Measurements from ENCODE around the gene CCDC148.
A peak's percentile ranks its signal among the peaks of the same experiment; 100 is the strongest.
"Not testable (repeated sequence)": the region's sequence is repeated elsewhere in the genome, so short reads cannot be mapped to it uniquely, and the experiment has no call there.

The CCDC148 gene

DNA sequence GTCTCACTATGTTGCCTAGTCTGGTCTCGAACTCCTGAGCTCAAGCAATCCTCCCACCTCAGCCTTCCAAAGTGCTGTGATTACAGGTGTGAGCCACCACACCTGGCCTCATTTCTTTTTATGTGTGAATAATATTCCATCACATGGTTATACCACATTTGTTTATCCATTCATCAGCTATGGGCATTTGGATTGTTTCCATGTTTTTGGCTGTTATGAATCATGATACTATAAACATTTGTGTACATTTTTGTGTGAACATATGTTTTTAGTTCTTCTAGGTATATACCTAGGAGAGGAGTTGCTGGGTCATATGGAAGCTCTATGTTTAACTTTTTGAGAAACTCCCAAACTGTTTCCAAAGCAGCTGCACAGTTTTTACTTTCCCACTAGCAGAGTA is 24.6 kb upstream of the CCDC148 start:
- no peak for DNase-seq

DNA sequence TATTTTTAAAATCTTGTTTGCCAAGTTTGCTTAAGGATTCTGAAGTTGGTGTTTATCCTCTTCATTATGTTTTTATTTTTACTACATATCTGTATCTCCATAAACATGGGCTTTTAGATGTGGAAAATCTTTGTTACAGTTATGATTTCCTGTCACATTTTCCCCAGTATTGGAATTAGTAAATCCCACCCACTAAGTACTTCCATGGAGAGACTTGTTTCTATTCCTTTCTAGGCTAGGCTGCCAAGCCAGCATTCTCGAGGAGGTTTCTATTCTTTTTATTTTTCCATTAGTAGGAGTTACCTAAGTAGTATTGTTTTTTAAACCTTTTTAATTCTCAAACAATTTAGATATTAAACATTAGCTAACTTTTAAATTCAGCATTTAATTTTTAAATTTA is 22.3 kb upstream of the CCDC148 start:
- no peak for DNase-seq

DNA sequence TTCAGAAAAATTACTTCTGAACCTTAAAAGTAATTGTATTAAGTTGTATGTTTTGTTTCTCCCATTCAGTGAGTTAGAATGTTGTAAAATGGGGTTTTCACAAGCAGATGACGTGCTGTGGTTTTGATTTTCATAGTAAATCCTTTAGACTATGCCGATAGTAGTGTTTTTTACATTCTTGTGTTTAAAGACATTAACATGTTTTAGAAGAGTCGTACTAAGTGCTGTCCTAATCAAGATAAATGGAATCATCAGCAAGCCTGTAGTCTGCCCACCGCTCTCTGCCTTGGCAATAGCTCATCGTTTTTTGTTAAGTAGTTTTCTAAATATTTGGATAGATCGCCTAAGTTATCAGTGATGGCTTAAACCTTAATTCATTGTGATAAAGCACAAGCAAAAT is 21.7 kb upstream of the CCDC148 start:
- DNase-seq, result no peak

DNA sequence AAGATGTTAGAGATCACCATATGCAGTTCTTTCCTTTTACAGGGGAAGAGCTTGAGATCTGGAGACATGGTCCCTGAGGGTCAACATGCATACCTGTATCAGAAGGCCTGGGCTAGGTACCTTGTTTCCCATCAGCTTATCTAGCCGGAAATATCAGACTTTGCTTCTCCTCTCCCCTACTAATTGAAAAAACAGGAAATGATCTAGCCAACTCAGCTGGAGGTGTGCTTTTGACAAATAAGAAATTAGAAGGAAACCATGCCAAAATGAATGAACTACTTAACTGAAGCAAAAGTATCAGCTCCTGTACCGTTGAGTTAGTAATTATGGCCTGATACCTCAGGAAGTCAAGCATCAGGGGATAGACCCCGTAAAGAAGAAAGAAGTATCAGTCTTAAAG is 20.6 kb upstream of the CCDC148 start:
- no peak for DNase-seq

DNA sequence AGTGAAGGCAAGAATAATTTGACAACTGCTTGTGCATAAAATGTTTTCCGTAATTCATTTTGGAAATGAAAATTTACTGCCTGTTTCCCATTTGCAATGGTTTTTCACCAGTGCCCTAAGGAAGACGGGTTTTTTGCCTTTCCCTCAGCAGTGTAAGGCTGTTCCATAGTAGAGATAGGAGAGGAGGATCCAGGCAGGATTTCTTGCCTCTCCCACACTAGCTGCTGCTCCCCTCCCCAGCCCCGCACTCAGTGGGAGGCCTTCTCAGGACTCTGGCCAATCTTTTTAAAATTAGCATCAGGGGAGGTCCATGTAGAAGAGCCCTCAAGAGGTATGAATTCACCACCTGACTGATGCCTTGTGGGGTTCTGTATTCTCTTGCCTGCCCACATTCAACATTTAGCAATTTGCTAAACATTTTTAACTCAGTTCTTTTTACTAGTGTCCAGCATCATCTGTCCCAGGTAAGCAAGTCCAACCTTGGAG is 18.0 kb upstream of the CCDC148 start:
- DNase-seq, result not testable (repeated sequence)

DNA sequence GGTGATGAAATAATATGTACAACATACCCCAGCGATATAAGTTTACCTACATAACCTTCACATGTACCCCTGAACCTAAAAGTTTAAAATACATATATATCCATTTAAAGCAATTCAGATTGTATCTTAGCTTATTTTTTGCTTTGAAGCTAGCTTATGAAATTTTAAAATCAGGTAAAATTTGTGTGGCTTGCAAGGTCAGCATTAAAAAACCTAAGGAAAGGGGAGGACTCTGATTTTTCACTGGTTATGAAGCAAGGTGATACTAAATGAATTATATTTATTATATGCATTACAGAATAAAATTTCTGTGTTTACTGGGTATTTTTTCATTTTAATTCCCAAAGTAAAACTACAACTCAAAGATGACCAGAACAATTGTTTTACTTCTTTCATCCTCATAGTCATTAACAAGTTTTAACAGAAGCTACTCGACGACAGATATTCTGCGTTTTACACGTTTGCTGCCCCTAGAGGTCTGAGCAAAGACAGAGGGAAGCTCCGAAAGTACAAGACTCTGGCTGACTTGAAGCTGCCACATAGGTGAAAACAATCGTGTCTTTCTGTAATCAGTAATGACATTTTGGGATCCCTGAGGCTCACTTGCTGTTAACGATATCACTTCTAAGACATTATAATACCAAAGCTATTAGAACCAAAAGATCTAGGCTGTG is 17.3 kb upstream of the CCDC148 start:
- DNase-seq, result no peak

DNA sequence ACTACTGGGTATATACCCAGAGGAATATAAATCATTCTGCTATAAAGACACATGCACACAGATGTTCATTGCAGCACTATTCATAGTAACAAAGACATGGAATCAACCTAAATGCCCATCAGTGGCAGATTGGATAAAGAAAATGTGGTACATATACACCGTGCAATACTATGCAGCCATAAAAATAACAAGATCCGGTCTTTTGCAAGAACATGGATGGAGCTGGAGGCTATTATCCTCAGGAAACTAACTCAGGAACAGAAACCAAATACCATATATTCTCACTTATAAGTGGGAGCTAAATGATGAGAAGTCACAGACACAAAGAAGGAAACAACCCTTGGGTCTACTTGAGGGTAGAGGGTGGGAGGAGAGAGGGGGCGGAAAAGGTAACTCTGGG is 16.7 kb upstream of the CCDC148 start:
- DNase-seq, result not testable (repeated sequence)

DNA sequence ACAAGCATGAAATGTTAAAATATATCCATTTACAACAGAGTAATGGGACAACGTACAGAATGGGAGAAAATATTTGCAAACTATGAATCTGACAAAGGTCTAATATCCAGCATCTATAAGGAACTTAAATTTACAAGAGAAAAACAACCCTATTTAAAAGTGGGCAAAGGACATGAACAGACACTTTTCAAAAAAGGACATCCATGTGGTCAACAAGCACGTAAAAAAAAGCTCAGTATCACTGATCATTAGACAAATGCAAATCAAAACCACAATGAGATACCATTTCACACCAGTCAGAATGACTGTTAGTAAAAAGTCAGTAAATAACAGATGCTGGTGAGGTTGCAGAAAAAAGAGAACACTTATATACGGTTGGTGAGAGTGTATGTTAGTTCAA is 16.3 kb upstream of the CCDC148 start:
- not testable (repeated sequence) for DNase-seq

DNA sequence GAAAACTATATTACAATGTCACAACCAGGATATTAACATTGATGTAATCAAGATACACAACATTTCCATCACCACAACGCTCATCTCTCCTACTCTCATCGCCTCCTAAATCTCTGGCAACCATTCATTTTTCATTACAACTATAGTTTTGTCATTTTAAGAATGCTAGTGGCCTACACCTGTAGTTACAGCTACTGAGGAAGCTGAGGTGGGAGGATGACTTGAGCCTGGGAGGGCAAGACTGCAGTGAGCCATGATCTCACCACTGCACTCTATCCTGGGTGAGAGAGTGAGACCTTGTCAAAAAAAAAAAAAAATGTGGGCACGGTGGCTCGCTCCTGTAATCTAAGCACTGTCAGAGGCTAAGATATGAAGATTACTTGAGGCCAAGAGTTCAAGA is 10.7 kb upstream of the CCDC148 start:
- no peak for DNase-seq

DNA sequence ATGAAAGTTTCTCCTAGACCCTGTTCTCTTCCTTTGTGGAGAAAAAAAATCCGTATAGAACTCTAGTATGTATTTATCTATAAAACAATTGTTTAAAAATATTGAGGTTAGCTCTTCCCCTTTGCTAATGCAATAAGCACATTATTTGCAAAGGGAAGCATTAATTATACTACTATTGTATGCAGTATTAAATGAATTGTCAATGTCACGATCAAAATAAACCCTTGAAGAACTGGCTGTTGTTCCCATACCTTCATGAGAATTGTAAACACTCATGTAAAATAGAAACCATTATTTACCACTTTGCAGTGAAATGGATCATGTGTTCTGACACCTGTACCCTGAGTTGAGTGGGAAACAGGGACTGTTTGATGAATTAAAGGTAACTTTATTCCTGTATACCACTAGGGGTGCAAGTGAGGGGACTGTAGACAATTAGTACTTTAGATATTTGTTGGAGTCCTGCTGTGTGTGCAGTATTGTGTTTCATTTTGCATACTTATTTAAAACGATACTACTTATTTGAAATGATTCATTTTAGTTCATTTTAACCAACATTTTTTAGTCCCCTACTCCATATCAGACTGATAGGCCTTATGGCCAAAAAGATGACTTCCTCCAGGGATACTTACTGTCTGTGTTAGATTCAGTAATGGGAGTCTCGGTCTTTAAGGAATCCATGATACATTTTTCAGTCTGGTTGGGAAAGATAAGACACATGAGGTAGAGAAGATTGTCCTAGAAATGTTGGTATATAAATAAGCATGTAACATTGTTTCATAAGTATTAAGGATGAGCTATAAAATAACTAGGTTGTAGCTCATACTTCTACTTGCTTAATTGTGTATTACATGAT is 8.1 kb upstream of the CCDC148 start:
- DNase-seq, result no peak

DNA sequence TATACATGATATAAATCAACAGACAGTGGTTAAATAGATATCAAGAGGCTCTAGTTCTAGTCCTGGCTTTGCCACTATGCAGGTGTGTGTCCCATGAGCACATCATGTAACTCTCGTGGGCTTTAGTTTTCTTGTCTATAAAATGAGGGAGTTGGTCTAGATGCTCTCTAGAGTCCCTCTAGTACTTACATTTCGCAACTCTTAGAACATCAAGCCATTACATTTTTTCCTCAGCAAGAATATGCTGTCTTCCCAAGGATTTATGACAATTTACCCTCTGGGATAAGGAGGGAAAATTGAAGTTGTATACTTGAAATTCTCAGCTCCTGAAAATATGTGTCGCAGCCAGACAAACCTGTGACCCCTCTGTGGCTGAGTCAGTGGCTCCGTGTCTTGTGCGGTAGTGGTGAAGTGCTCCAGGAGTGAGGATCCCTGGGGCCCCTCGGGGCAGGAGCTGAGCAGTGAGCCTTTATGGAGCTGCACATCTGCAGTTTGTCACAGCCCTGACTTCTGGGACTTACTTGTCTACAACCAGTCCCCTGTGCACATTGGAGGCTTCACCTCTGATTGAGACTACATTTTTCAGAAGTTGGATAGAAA is 7.0 kb upstream of the CCDC148 start:
- no peak for DNase-seq

DNA sequence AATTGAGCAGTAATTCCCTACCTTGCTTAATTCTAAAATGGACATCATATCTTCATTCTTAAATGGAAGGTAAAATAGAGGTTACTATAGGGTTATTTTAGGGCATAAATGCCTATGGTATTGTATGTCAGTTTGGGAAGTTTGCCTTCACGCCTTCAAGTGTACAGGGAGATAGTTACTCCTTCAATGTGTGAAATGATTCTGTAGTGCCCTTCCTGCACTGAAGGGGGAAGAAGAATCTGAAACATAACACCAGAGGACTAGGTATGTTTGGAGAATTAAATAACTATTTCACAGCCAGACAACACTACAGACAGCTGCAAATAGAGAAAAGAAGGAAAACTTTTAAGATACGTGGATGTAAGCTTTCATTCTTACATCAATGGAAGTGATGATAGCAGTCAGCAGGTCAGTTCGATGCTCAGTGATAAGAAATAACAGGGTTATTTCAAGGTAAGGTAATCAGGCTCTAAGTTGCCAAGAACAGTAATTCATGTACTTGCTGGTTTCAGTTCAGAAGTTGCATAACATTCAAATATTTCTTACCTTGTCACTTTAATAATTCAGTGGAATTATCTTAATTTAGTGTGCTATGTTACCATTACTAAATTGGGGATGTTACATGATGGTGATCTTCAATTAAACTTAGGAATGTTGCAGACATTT is 4.2 kb upstream of the CCDC148 start:
- no peak for DNase-seq

DNA sequence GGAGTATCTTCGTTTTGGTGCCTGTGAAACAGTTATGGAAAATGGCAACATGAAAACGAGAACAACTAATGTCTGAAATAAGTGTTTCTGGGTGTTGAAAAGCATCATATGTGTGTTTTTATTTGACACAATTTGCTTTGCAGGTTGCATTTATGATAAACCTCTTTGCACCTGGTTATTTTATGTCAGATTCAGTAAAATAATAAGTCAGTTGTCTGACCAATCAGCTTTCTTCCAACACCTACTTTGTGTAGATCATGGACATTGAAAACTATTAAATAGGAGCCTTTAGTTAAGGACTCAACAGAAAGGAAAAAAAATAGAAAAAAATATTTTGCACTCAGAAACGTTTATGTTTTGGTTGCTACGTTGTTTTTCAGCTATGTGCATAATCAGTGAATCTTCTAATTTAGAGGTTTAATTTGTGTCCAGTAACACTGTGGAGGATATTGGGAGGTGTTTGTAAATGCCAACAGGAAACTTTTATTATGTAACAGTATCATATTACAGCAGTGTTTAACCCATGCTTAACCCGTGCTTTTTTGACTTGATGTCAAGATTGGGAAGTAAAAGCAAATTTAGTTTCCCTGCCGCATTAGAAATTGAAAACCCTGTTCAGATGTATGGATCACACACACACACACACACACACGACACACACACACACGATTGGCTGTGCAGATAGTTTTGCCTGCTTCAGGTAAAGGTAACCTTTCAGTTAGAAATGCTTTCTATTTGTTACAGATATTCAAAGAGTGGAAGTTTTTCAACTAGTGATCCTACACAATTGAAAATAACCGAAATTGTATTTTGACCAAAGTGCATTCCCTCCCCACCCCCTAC is 2.8 kb upstream of the CCDC148 start:
- no peak for DNase-seq

DNA sequence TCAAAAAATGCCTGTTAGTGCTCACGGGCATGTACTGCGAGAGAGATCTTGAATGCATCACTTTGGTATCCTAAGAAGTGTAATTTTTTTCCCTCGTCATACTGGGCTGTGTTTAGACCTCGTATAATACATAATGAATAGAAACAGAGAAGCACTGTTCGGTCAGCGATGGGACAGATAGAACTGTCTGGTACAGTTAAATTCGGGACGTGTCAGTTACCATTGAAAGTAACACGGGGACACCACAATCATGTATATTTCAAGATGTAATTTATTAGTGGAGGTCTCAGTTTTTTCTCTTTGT is 2.0 kb upstream of the CCDC148 start:
- DNase-seq, result no peak

DNA sequence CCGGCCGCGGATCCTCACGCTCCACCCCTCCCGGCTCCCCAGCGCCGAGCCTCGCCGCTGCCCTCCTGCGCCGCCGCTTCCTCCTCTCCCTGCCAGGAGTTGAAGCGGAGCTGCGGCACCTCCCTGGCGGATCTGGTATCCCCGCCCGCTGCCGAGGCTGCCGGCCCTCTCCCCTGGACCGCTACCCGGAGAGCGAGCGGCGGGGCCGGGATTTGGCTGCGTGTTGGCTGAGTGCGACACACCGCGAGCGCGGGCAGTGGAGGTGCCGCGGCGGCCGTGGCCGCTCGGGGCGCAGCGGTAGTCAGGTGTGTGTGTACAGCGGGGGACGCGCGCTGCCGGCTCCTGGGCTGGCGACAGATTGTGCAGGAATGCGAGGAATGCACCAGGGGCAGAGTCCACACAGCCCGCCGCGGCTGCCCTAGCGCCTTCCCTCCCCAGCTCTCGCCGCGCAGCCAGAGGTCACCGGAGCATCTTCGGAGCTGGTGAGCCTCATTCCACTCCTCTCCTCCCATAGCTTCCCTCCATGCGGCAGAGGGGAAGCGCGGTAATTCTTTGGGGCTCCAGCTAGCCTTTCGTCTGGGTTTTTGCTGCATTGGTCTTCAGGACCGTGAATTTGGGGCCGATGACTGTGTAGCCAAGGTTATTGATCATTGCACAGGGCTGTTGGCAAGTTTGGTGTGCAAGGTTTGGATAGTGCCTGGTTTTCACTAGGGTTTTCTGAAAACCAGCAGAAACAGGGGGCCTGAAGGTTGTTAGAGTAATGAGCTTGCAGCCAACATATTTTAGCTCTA is 1.5 kb upstream of the CCDC148 start:
- peak; percentile 69 for DNase-seq

DNA sequence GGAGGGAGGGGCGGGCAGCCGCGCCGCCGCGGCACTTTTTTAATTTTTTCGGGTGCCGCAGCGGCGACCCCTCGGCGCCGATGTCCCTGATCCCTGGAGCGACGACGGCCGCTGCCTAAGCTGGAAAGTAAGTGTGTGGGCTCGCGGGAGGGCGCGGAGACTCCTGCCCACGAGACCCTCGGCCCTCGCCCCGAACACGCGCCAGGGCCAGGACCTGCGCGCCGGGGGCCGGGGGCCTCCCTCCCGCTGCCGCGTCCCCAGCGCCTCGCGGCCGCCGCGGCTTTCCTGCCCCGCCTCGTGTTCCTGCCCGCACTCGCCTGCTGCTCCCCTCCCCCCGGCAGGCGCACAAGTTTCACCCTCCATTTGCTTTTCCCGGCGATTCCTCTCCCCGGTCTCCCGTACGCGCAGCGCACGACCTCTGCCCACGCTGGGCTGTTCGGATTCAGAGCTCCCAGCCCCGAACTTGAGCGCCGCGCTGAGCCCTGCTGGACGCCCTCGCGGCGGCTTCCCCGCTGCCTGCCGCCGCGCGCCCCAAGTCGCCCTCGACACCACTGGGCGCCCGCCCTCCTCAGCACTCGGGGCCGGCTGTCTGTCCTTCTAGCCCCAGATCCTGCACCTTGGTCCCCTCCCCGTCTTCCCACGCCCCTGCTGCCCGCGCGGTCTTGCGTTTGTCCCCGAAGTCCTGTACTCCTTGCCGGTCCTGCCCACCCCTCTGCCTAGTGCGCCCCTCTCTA is 706 bp upstream of the CCDC148 start:
- peak; percentile 66 for DNase-seq

DNA sequence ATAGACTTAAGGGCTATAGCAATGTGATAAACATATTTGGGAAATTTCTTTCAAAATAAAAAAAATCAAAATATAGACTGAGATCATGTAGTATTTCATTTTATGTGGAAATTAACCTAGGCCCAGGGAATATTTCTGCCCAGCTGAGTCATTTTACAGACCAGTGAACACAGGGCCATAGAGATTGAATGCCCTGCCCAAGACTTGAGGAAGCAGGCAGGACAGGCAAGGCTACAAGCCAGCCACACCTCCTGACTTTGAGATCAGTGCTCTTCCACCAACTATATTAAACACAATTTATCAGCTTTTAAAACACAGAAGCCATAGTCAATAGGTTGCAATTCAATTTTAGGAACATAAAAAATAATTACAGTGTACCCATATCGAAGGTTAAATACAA is 12.9 kb downstream of the CCDC148 start:
- DNase-seq, result no peak

DNA sequence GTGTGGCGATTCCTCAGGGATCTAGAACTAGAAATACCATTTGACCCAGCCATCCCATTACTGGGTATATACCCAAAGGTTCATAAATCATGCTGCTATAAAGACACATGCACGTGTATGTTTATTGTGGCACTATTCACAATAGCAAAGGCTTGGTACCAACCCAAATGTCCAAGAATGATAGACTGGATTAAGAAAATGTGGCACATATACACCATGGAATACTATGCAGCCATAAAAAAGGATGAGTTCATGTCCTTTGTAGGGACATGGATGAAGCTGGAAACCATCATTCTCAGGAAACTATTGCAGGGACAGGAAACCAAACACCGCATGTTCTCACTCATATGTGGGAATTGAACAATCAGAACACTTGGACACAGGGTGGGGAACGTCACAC is 17.5 kb downstream of the CCDC148 start:
- not testable (repeated sequence) for DNase-seq

DNA sequence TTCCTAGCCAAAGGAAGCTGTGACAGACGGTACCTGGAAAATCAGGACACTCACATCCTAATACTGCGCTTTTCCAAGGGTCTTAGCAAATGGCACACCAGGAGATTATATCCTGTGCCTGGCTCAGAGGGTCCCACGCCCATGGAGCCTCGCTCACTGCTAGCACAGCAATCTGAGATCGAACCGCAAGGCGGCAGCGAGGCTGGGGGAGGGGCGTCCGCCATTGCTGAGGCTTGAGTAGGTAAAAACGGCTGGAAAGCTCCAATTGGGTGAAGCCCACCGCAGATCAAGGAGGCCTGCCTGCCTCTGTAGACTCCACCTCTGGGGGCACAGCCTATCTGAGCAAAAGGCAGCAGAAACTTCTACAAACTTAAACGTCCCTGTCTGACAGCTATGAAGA is 22.8 kb downstream of the CCDC148 start:
- not testable (repeated sequence) for DNase-seq

DNA sequence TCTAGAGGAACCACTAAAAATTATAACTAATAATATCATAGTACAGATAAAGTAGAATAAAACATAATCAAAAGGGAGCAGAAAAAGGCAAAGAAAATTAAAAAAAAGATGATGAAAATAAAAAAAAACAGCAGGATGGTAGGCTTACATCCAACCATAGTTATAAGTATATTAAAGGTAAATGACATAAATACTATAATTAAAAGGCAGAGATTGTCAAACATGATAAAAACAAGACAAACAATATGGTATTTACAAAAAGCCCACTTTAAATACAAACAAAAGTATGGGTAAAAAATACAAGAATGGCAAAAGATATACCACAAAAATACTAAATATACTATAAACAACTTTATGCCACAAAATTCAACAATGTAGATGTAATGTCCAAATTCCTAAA is 24.4 kb downstream of the CCDC148 start:
- no peak for DNase-seq

DNA sequence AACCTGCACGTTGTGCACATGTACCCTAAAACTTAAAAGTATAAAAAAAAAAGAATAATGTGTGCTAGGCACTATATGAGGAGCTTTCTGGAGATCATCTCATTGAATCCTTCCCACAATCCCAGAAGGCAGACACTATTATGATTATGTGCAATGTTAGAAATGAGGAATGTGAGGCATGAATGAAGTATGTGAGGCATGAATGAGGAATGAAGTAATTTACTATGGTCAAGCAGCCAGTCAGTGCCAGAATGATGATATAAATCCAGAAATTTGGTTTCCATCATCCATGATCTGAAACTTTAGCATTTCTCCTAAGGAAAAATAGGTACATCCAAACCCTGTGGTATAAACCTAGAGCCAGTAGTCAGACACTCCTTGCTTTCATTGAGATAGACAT is 42.0 kb downstream of the CCDC148 start:
- DNase-seq, result no peak

All from activated CD4-positive, alpha-beta T cell treated with anti-CD3 and anti-CD28 coated beads for 48 hours (primary cell).